GM18858 (cell line): Measurements from ENCODE around the gene IL5.
"Not testable (repeated sequence)": the region's sequence is repeated elsewhere in the genome, so short reads cannot be mapped to it uniquely, and the experiment has no call there.

Experiments
- ATAC-seq: cut with Tn5 transposase; IDR thresholded peaks from one replicate; pipeline ENCODE4 v1.9.1; 2021; ENCODE audit not compliant: unreplicated experiment

IL5 gene

DNA sequence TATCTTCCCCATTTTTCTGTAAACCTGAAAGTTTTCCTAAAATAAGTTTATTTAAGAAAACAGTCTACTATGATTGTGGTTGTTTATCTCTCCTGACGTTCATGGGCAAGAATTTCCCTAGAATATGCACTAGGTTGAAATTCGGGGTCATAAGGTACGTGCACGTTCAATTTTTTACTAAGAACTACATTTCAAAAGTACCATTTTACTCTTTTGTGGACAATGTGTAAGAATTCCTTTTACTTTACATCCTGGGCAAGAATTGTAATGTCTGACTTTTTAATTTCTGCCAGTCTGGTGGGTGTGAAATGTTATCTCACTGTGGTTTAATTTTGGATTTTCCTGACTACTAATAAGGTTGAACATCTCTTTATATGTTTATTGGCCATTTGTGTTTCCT, 12.4 kb downstream of the IL5 start:
- no peak for ATAC-seq

- ATAC-seq: no peak
Measured at GRCh38 chr5:132528866-132529634, 14.3 kb downstream of the IL5 start.

DNA sequence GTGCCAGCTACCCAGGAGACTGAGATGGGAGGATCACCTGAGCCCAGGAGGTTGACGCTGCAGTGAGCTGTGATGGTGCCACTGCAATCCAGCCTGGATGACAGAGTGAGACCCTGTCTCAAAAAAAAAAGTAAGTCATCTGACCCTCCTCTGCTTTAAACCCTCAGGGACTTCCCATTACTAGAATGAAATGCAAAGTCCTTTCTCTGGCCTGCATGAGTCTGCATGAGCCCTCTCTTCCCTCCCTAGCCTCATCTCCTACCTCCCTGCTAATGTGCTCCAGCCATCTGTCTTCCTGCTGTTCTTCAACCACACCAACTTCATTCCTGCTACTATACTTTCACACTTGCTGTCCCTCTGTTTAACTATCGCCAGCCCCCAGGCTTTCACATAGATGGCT, 15.3 kb downstream of the IL5 start:
- no peak for ATAC-seq

DNA sequence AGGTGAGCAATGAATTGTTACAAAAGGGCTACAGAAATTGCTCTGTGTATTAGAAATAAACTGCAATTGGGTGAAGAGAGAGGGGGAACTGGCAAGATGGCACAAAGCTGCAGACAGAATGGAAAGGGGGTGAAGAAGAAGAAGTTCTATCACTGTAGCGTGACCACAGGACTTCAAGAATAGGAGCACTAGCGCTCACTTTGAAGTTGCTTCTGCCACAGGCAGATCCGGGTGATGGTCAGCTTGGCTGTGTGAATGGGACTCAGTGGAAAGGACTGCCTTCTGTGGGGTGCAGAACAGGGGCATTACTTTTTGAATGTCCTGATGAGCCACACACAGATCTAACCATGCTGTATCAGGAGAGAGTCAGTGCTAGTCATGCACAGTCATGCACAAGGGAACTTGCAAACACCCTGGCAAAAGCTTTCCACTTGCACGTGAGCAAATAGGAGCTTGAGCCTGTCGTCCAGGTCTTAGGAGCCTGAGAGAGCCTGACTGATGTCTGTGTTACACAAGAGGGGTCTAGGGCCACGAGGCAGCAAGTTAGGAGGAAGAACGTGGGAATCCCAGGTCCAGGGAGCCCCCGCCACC, 16.3 kb downstream of the IL5 start:
- ATAC-seq: no peak

- no peak for ATAC-seq
Measured at GRCh38 chr5:132526290-132526973, 16.9 kb downstream of the IL5 start.

DNA sequence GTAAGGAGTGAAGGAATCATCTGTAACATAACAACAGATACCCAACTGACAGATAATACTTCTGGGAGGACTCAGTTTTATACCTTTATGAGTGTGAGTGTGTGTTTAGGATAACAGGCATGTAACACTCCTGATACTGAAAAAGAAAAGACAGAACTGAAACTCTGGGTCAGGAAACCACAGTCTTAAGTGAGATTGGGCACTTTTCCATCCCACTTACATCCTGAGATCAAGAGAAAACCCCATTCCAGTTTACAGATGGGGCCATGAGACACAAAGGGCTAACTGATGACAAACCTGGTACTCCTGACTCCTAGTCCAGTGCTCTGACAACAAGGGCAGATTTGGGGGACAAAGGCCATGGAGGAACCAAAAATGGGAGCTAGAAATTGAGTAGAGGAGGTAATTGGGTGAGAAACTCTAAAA, 18.0 kb downstream of the IL5 start:
- ATAC-seq: peak; percentile 83

DNA sequence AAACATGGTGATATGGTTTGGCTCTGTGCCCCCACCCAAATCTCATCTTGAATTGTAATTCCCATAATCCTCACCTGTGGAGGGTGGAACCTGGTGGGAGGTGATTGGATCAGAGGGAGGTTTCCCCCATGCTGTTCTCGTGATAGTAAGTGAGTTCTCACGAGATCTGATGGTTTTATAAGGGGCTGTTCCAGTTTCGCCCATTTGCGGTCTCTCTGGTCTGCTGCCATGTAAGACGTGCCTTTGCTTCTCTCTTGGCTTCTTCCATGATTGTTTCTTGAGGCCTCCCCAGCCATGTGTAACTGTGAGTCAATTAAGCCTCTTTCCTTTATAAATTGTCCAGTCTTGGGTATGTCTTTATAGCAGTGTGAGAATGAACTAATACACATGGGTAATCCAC, 18.4 kb downstream of the IL5 start:
- not testable (repeated sequence) for ATAC-seq

DNA sequence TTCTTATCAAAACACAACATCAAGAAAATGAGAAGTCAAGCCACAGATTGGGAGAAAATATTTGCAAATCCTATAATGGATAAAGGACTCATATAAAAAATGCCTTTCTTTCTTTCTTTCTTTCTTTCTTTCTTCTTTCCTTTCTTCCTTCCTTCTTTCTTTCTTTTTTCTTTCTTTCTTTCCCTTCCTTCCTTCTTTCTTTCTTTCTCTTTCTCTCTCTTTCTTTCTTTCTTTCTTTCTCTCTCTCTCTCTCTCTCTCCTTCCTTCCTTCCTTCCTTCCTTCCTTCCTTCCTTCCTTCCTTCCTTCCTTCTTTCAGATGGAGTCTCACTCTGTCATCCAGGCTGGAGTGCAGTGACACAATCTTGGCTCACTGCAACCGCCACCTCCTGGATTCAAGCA, 21.3 kb downstream of the IL5 start:
- not testable (repeated sequence) for ATAC-seq

DNA sequence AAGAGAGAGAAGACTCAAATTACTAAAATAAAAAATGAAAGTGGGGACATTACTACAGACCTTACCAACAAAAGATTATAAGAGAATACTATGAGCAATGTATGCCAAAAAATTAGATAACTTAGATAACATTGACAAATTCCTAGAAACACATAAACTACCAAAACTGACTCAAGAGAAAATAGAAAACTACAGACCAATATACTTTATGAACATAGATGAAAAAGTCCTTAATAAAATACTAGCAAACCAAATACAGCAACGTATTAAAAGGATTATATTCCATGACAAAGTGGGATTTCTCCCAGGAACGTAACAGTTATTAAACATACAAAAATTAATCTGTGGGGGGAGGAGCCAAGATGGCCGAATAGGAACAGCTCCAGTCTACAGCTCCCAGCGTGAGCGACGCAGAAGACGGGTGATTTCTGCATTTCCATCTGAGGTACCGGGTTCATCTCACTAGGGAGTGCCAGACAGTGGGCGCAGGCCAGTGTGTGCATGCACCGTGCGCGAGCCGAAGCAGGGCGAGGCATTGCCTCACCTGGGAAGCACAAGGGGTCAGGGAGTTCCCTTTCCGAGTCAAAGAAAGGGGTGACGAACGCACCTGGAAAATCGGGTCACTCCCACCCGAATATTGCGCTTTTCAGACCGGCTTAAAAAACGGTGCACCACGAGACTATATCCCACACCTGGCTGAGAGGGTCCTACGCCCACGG, 29.5 kb downstream of the IL5 start:
- not testable (repeated sequence) for ATAC-seq

GRCh38 chr5:132510076-132510475, 33.2 kb downstream of the IL5 start:
- ATAC-seq: no peak

- ATAC-seq: peak; percentile 52
Measured at GRCh38 chr5:132506094-132506692, 37.1 kb downstream of the IL5 start.

- ATAC-seq: no peak
Measured at GRCh38 chr5:132505641-132506040, 37.7 kb downstream of the IL5 start.

DNA sequence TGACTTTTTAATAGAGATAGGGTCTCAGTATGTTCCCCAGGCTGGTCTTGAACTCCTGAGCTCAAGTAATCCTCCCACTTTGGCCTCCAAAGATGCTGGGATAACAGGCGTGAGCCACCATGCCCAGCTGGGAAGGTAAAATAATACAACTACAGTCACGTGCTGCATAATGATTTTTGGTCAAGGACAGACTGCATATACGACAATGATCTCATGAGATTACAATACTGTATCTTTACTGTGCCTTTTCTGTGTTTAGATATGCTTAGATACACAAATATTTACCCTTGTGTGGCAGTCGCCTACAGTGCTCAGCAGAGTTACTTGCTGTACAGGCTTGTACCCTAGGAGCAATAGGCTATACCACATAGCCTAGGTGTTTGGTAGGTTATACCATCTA, 38.6 kb downstream of the IL5 start:
- no peak for ATAC-seq

- no peak for ATAC-seq
Measured at GRCh38 chr5:132503244-132503643, 40.1 kb downstream of the IL5 start.

DNA sequence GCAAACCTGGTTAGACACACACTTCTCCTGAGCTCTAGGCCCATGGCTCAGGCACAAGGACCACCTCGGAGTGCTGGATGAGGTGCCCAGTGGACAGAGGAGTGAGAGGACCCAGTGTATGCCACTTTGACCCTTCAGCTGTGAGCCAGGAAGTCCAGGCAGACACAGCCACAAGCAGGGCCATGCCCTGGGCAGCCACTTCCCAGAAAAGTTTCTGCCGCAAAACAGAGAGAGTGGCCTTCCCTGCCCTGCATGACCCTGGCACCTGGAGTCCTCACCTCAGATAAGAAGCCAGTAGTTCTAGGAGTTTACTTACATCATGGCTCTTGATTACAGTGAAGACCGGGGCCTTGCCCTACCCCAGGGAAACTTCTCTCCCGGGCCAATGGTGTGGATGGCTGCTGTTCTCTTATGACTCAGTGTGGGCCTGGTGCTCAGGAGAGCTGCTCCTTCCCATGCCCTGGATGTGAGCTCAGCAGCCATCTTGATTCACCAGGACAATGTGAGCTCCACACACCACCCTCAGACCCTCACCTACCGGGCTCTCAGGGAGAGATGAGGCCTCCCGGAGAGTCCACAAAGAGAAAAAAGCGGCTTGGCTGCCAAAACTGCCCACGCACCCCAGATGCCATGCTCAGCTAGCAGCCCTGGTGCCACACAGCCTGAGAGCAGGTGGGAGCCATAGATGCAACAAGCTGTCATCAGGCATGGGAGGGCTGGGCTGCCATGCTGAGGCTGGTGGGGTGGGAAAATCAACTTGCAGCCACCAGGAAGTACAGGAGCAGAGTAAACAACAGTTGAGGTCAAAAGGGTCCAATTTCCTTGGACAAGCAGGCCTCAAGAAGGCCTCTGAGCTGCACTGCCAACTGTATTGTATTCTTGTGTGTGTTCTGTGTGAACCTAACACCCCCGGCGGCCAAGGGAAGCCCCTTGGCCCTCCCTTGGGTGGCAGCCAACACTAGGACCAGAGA, 41.1 kb downstream of the IL5 start:
- ATAC-seq: no peak

DNA sequence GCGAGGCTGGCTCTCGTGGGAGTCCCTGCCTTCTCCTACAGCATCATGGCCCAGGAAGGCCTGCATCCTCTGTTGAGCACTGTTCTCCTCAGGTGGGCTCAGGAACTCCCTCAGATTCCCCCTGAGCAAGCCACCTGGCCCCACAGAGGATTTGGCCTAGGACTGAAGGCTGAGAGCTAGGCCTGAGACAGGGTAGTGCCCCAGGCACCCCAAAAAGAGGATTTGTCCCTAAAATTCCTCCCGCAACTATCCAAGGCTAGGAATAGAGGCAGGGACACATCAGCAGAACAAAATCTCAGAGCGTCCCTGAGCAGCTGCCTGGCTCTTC, 41.7 kb downstream of the IL5 start:
- no peak for ATAC-seq

GRCh38 chr5:132500931-132501628, 42.2 kb downstream of the IL5 start:
- no peak for ATAC-seq

GRCh38 chr5:132500244-132500930, 42.9 kb downstream of the IL5 start:
- ATAC-seq: no peak
